Measurements from ENCODE around the gene GPRC5B.

The GPRC5B gene

DNA sequence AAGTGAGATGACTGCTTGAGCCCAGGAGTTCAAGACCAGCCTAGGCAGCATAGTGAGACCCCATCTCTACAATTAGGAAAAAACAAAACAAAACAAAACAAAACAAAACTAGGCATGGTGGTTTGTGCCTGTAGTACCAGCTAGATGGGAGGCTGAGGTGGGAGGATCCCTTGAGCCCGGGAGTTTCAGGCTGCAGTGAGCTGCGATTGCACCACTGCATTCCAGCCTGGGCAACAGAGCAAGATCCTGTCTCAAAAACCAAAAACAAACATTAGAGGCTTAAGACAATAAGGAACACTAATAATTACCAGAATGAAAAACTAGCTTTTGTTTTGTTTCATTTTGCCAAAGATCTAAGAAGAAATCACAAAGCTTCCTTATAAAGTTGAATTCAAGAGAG is 69.2 kb downstream of the GPRC5B start:
- in situ Hi-C loops (cut with HindIII; ENCODE audit: low sequenced_read_pairs) = no loop called here

DNA sequence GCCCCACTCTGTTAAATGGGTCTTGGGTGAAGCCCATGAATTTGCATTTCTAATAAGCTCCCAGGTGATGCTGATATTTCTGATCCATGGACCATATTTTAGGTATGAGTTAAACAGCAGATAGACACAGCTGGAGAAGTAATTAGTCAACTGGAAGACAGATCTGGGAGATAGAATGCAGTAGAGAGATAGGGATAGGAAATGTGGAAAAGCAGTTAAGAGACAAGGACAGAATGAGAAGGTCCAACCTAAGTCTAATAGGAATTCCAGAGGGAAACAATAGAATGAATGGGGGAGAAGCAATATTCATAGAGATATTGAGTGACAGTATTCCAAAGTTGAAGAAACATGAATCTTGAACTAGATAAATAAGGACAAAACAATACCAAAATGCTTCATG is 71.7 kb downstream of the GPRC5B start:
- in situ Hi-C loops (cut with HindIII; ENCODE audit: low sequenced_read_pairs) = no loop called here

GRCh38 chr16:19810817-19811731 is 73.6 kb downstream of the GPRC5B start:
- in situ Hi-C loops (cut with HindIII; ENCODE audit: low sequenced_read_pairs) = no loop called here

- in situ Hi-C loops (cut with HindIII; ENCODE audit: low sequenced_read_pairs) = no loop called here
Measured at GRCh38 chr16:19809693-19810092, 75.0 kb downstream of the GPRC5B start.

DNA sequence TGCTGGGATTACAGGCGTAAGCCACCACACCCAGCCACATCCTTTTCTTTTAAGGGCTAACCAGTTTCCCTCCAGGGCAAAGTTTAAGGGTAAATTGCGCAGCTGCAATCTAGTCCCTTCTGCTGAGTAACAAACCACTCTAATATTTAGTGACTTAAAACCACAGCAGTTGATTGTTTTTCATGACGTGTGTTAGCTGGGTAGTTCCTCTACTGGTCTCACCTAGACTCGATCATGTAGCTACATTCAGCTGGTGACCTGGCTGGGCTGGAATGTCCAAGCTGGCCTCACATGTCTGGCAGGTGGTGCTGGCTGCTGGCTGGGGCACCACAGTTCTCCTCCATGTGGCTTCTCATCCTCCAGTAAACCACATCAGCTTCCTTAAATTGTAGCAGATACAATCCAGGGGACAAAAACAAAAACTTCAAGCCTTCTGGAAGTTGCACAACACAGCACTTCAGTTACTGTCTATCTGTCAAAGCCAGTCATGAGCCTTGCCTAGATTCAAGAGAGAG is 75.5 kb downstream of the GPRC5B start:
- in situ Hi-C loops (cut with HindIII; ENCODE audit: low sequenced_read_pairs) = no loop called here

DNA sequence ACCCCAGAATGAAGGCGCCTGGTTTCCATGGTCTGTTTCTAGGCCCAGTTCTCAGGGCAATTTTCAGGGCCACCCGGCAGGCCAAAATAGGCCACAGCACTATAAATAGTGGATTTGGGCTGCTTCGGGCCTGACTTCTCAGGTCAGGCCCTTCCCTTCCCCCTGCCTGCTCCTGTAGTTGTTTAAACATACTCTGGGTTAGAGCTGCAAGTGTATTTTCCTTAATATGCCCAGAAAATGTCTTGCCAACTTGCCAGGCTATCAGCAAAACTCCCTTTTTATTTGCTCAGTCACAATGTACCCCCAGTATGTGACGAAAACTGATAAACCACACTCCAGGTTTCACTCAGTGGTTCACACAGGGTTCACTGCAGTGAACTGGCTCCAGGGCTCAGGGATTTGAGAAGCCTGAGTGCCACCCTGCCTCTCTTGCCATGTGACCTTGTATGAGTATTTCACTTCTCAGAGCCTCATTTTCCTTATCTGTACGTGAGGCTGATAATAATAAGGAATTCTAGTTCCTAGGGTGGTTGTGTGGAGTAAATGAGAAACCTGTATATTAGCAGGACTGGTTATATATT is 76.5 kb downstream of the GPRC5B start:
- in situ Hi-C loops (cut with HindIII; ENCODE audit: low sequenced_read_pairs) = no loop called here

All from DLD1 (cell line).